CD14-positive monocyte (primary cell): Measurements from ENCODE around the gene MEGF8. TPM values are rescaled to one million over a fixed set of nuclear protein-coding genes. Genes with fewer than 3 reads are reported as not detected.

Experiments
- DNase-seq, 3 donors: peaks; one replicate each; pipeline ENCODE4 v3.0.0-alpha.2; 2011 to 2022
- H2AFZ ChIP-seq: 2 replicates; pipeline ENCODE4 v1.6.0; 2012; ENCODE audit warnings: mild to moderate bottlenecking, low read depth, low read length, inconsistent platforms; ENCODE audit not compliant: insufficient read depth, poor library complexity, severe bottlenecking
- H3K27ac ChIP-seq, 2 donors: 1 replicate in 1 of 2; 2 replicates in 1 of 2; pipeline ENCODE4 v1.5.1; 2012 to 2013; ENCODE audit warnings: low read length in 2 of 2, control low read depth in 1 of 2, inconsistent platforms in 1 of 2, low read depth in 1 of 2, mild to moderate bottlenecking in 1 of 2
- H3K27me3 ChIP-seq, 2 donors: one replicate each; pipeline versions ENCODE4 v1.6.0 to v1.6.1; 2011 to 2013; ENCODE audit warnings: low read length in 2 of 2; ENCODE audit not compliant: control insufficient read depth in 2 of 2, insufficient read depth in 2 of 2
- H3K36me3 ChIP-seq, 2 donors: replicated peaks in 1 of 2; 1 replicate in 1 of 2; 2 replicates in 1 of 2; pipeline versions ENCODE4 v1.5.1 to v1.6.1; 2012 to 2013; ENCODE audit warnings: low read length in 2 of 2, control low read depth in 1 of 2, inconsistent platforms in 1 of 2, mild to moderate bottlenecking in 1 of 2; ENCODE audit not compliant: insufficient read depth in 2 of 2, control insufficient read depth in 1 of 2
- H3K4me1 ChIP-seq, 2 donors: 1 replicate in 1 of 2; 2 replicates in 1 of 2; pipeline versions ENCODE4 v1.5.1 to v1.6.1; 2012 to 2013; ENCODE audit warnings: low read length in 2 of 2, control low read depth in 1 of 2, inconsistent platforms in 1 of 2, mild to moderate bottlenecking in 1 of 2, moderate library complexity in 1 of 2; ENCODE audit not compliant: insufficient read depth in 2 of 2, control insufficient read depth in 1 of 2
- H3K4me2 ChIP-seq: replicated peaks from 2 replicates; pipeline ENCODE3; 2012; ENCODE audit warnings: low read length, moderate library complexity, mild to moderate bottlenecking; ENCODE audit not compliant: poor library complexity, severe bottlenecking; ENCODE audit errors: extremely low read depth
- H3K4me3 ChIP-seq, 3 experiments: fragments of 200-600 bp in 1 of 3; sonication (generic) in 1 of 3; replicated peaks in 1 of 3; 1 replicate in 2 of 3; 2 replicates in 1 of 3; pipeline ENCODE4 v1.5.1; 2011 to 2013; ENCODE audit warnings: low read length in 3 of 3, mild to moderate bottlenecking in 3 of 3, control low read depth in 2 of 3, low read depth in 2 of 3, inconsistent platforms in 1 of 3, moderate library complexity in 1 of 3
- H3K79me2 ChIP-seq: 2 replicates; pipeline ENCODE4 v1.6.0; 2012; ENCODE audit warnings: mild to moderate bottlenecking, control low read depth, inconsistent platforms, low read length, moderate library complexity; ENCODE audit not compliant: insufficient read depth
- H3K9ac ChIP-seq: 2 replicates; pipeline ENCODE4 v1.6.0; 2017; ENCODE audit warnings: low read length, mild to moderate bottlenecking; ENCODE audit not compliant: insufficient read depth, poor library complexity, severe bottlenecking
- H3K9me3 ChIP-seq, 2 donors: replicated peaks in 1 of 2; 1 replicate in 1 of 2; 2 replicates in 1 of 2; pipeline versions ENCODE4 v1.5.1 to v1.6.1; 2012 to 2013; ENCODE audit warnings: low read length in 2 of 2, control low read depth in 1 of 2; ENCODE audit not compliant: control insufficient read depth in 1 of 2, insufficient read depth in 1 of 2
- H4K20me1 ChIP-seq: 2 replicates; pipeline ENCODE4 v1.6.0; 2012; ENCODE audit warnings: mild to moderate bottlenecking, low read length, control low read depth, moderate library complexity; ENCODE audit not compliant: insufficient read depth
- H3K27ac Mint-ChIP-seq, 7 donors: one replicate each; pipeline ENCODE4 v1.8.0; 2020; ENCODE audit warnings: mild to moderate bottlenecking in 7 of 7, mixed read lengths in 7 of 7, moderate library complexity in 6 of 7, inconsistent platforms in 2 of 7
- H3K27me3 Mint-ChIP-seq, 3 donors: one replicate each; pipeline ENCODE4 v1.8.0; 2021 to 2022; ENCODE audit warnings: low read depth in 3 of 3, mild to moderate bottlenecking in 3 of 3, mixed read lengths in 3 of 3, moderate library complexity in 3 of 3, inconsistent platforms in 1 of 3
- H3K36me3 Mint-ChIP-seq, 2 donors: one replicate each; pipeline ENCODE4 v1.8.0; 2020; ENCODE audit warnings: mixed read lengths in 2 of 2, inconsistent platforms in 1 of 2, mild to moderate bottlenecking in 1 of 2
- H3K4me1 Mint-ChIP-seq: one replicate; pipeline ENCODE4 v1.8.0; 2020; ENCODE audit warnings: mild to moderate bottlenecking, mixed read lengths
- H3K4me3 Mint-ChIP-seq, 2 donors: one replicate each; pipeline ENCODE4 v1.8.0; 2020; ENCODE audit warnings: mild to moderate bottlenecking in 2 of 2, mixed read lengths in 2 of 2, moderate library complexity in 1 of 2
- H3K9me3 Mint-ChIP-seq, 7 donors: one replicate each; pipeline ENCODE4 v1.8.0; 2020 to 2022; ENCODE audit warnings: mixed read lengths in 7 of 7, mild to moderate bottlenecking in 6 of 7, moderate library complexity in 6 of 7, inconsistent platforms in 2 of 7
- WGBS: methylation state at CpG from one replicate; pipeline ENCODE4 v1.1.5; 2013; ENCODE audit warnings: missing lambda C conversion rate; ENCODE audit not compliant: insufficient coverage; 5-methylcytosine and 5-hydroxymethylcytosine counted together
- intact Hi-C, 2 donors: fragments of 100-400 bp; cut with micrococcal nuclease; formaldehyde crosslinking; loops; one replicate each; pipeline versions ENCODE4 v1.15.0 to v1.15.1; 2023
- polyA plus RNA-seq, 3 donors: library from polyadenylated mRNA; depleted of rRNA in 1 of 3; unstranded in 2 of 3; stranded (reverse) in 1 of 3; fragments of 300-500 nt in 2 of 3; fragments of >200 nt in 1 of 3; fragmentation: Illumina TruSeq in 2 of 3; gene quantifications; 1 replicate in 2 of 3; 2 replicates in 1 of 3; pipeline ENCODE4 v1.2.3, GENCODE V29; 2012 to 2021
- TF ChIP-seq, protein P1 (sequence below): fragments of 200-600 bp; IDR thresholded peaks from one replicate; pipeline ENCODE4 v1.8.0; 2022; ENCODE audit warnings: antibody characterized with exemption, mild to moderate bottlenecking

The MEGF8 gene
- polyA plus RNA-seq, 3 donors, result 0.15 to 2.7 (median 0.27) TPM

- H4K20me1 ChIP-seq, result no peaks in the 10 kb centered on the region
- no peak overlapping the region for H3K4me3 ChIP-seq
- Mint-ChIP-seq H3K27me3 (peaks cover 0 to 3% (median 0%) of the 10 kb centered on the region in 3 donors), H3K36me3 (peaks cover 13 to 18% of the 10 kb centered on the region in 2 donors), H3K9me3 (no peaks in the 10 kb centered on the region), H3K4me1 (peaks cover 19% of the 10 kb centered on the region), H3K4me3 (no peak overlapping the region), H3K27ac (no peak overlapping the region)
- TF ChIP-seq, protein P1, sequence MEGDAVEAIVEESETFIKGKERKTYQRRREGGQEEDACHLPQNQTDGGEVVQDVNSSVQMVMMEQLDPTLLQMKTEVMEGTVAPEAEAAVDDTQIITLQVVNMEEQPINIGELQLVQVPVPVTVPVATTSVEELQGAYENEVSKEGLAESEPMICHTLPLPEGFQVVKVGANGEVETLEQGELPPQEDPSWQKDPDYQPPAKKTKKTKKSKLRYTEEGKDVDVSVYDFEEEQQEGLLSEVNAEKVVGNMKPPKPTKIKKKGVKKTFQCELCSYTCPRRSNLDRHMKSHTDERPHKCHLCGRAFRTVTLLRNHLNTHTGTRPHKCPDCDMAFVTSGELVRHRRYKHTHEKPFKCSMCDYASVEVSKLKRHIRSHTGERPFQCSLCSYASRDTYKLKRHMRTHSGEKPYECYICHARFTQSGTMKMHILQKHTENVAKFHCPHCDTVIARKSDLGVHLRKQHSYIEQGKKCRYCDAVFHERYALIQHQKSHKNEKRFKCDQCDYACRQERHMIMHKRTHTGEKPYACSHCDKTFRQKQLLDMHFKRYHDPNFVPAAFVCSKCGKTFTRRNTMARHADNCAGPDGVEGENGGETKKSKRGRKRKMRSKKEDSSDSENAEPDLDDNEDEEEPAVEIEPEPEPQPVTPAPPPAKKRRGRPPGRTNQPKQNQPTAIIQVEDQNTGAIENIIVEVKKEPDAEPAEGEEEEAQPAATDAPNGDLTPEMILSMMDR, result no peak
- intact Hi-C loops, result no loop called here
- DNase-seq, result no peak
- no peak overlapping the region for H2AFZ ChIP-seq
- no peaks in the 10 kb centered on the region for H3K27me3 ChIP-seq
- peaks cover 15 to 18% of the 10 kb centered on the region in 2 donors for H3K4me1 ChIP-seq
- H3K4me2 ChIP-seq, result no peak overlapping the region
- H3K9me3 ChIP-seq, result no peaks in the 10 kb centered on the region
- H3K27ac ChIP-seq, result no peak overlapping the region
- peaks cover 0 to 4% of the 10 kb centered on the region in 2 donors for H3K36me3 ChIP-seq
- WGBS, result 93% methylated on average over 10 of the region's 18 CpGs
- no peaks in the 10 kb centered on the region for H3K79me2 ChIP-seq
- H3K9ac ChIP-seq, result no peak overlapping the region
Measured at GRCh38 chr19:42344336-42344893, 19.0 kb downstream of the MEGF8 start.

DNA sequence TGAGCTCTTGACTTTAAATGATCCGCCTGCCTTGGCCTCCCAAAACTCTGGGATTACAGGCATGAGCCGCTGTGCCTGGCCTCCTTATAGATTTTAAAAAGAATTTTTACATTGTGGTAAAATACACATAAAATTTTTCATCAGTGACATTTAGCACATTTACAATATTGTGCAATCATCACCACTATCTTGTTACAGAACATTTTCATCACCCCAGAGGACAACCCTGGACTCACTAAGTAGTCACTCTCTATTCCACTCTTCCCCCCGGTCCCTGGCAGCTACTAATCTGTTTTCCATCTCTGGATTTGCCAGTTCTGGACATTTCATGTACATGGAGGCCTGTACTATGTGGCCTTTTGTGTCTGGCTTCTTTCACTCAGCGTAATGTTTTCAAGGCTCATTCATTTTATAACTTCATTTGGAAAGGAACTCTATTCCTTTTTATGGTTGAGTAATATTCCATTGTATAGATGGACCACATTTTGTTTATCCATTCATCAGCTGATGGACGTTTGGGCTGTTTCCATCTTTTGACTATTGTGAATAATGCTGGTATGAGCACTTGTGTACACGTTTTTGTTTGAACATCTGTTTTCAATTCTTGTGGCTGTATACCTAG, 19.9 kb downstream of the MEGF8 start:
- no peak overlapping the region for H3K27ac ChIP-seq
- DNase-seq, result no peak
- Mint-ChIP-seq H3K4me1 (peaks cover 19% of the 10 kb centered on the region), H3K27ac (peak overlapping the region in 1 of 7 donors; percentile 28), H3K27me3 (peaks cover 0 to 3% (median 0%) of the 10 kb centered on the region in 3 donors), H3K36me3 (peaks cover 13 to 18% of the 10 kb centered on the region in 2 donors), H3K9me3 (no peaks in the 10 kb centered on the region), H3K4me3 (no peak overlapping the region)
- no peaks in the 10 kb centered on the region for H3K79me2 ChIP-seq
- no peak overlapping the region for H3K9ac ChIP-seq
- H3K4me1 ChIP-seq, result peaks cover 15 to 18% of the 10 kb centered on the region in 2 donors
- H3K9me3 ChIP-seq, result no peaks in the 10 kb centered on the region
- no peaks in the 10 kb centered on the region for H4K20me1 ChIP-seq
- no peak overlapping the region for H3K4me3 ChIP-seq
- WGBS, result 75% methylated on average over 2 of the region's 6 CpGs
- intact Hi-C loops, result loop anchor here in 1 of 2 donors (5.0 kb wide), 1 partner anchor 42 kb away; no protein-coding TSS in a partner anchor
- no peaks in the 10 kb centered on the region for H3K27me3 ChIP-seq
- no peak overlapping the region for H2AFZ ChIP-seq
- TF ChIP-seq, protein P1, result no peak
- peaks cover 0 to 4% of the 10 kb centered on the region in 2 donors for H3K36me3 ChIP-seq
- no peak overlapping the region for H3K4me2 ChIP-seq
